K562 (cell line): ENCODE data around the gene PACSIN1. TPM values are rescaled to one million over a fixed set of nuclear protein-coding genes. Genes with fewer than 3 reads are reported as not detected.

Experiments
- CAMTA2 ChIP-seq: fragments of 250-450 bp; sonication (Bioruptor Pico); conservative IDR thresholded peaks from 2 replicates; pipeline ENCODE4 v1.5.1; 2022
- EGR1 ChIP-seq: fragments of 450-650 bp; conservative IDR thresholded peaks from 2 replicates; pipeline ENCODE4 v1.6.1; 2017; ENCODE audit warnings: mild to moderate bottlenecking
- ETV1 ChIP-seq: fragments of 450-650 bp; conservative IDR thresholded peaks from 2 replicates; pipeline ENCODE4 v1.6.1; 2016; ENCODE audit warnings: missing genetic modification characterization, control low read depth, low read depth, missing compliant biosample characterization
- HDAC3 ChIP-seq: fragments of 450-650 bp; IDR thresholded peaks from 2 replicates; pipeline ENCODE4 v1.6.1; 2018; ENCODE audit warnings: borderline replicate concordance, mild to moderate bottlenecking, moderate library complexity; ENCODE audit not compliant: partially characterized antibody
- KAT2B ChIP-seq: IDR thresholded peaks from one replicate; pipeline ENCODE4 v1.6.1; 2012; ENCODE audit warnings: low read depth, mild to moderate bottlenecking, control low read depth, inconsistent platforms, low read length, moderate library complexity
- MAX ChIP-seq: sonication (generic); formaldehyde crosslinking; IDR thresholded peaks from 2 replicates; pipeline ENCODE4 v1.9.0; 2022; ENCODE audit warnings: mild to moderate bottlenecking, missing genetic modification reagents
- MCM2 ChIP-seq: fragments of 450-650 bp; IDR thresholded peaks from 2 replicates; pipeline ENCODE4 v1.6.1; 2017; ENCODE audit warnings: low read depth, mild to moderate bottlenecking
- RBBP5 ChIP-seq: fragments of 200-600 bp; sonication (generic); IDR thresholded peaks from 2 replicates; pipeline ENCODE4 v1.6.1; 2012; ENCODE audit warnings: borderline replicate concordance, mild to moderate bottlenecking, low read length, control low read depth, inconsistent platforms; ENCODE audit not compliant: insufficient read depth, poor library complexity, severe bottlenecking
- REST ChIP-seq, 2 experiments: fragments of 450-650 bp; formaldehyde crosslinking in 1 of 2; IDR thresholded peaks; 2 replicates each; pipeline versions ENCODE4 v1.4.0 to v1.6.1; 2014 to 2020; ENCODE audit warnings: mild to moderate bottlenecking in 2 of 2, borderline replicate concordance in 1 of 2, low read depth in 1 of 2
- SAFB2 ChIP-seq: fragments of 200-400 bp; formaldehyde crosslinking; IDR thresholded peaks from 2 replicates; pipeline ENCODE4 v1.6.1; 2018; ENCODE audit warnings: borderline replicate concordance, low read length, low read depth, moderate library complexity; ENCODE audit not compliant: severe bottlenecking
- SREBF1 ChIP-seq: fragments of 150-350 bp; IDR thresholded peaks from 2 replicates; pipeline ENCODE4 v1.6.1; 2014; ENCODE audit warnings: antibody characterized with exemption, low read depth, low read length, borderline replicate concordance
- TCF3 ChIP-seq: sonication (generic); formaldehyde crosslinking; IDR thresholded peaks from 2 replicates; pipeline ENCODE4 v1.4.0; 2020; ENCODE audit warnings: mild to moderate bottlenecking, missing genetic modification reagents
- ZNF134 ChIP-seq: fragments of 250-450 bp; sonication (Bioruptor Pico); conservative IDR thresholded peaks from 2 replicates; pipeline ENCODE4 v1.4.0; 2020
- ZNF583 ChIP-seq: fragments of 250-450 bp; sonication (Bioruptor Pico); IDR thresholded peaks from 2 replicates; pipeline ENCODE4 v1.4.0; 2020
- polyA plus RNA-seq, 8 experiments: library from polyadenylated mRNA; depleted of rRNA in 4 of 8; stranded (reverse) in 5 of 8; unstranded in 3 of 8; fragments of >200 nt; fragmentation: Nextera tagmentation in 2 of 8; fragmentation: Illumina TruSeq in 1 of 8; extraction: Ambion mirVana in 2 of 8; extraction: Trizol in 1 of 8; gene quantifications; 2 replicates each; pipeline versions ENCODE4 v1.2.1 to v1.2.3, GENCODE V29; 2011 to 2014; ENCODE audit warnings: inconsistent platforms in 1 of 8, missing spikeins in 1 of 8
- total RNA-seq, 7 experiments: library from RNA; depleted of rRNA in 6 of 7; stranded (reverse); fragments of >200 nt in 6 of 7; fragmentation: Illumina TruSeq in 2 of 7; extraction: Trizol in 2 of 7; gene quantifications; 2 replicates each; pipeline versions ENCODE4 v1.2.1 to v1.2.3, GENCODE V29; 2011 to 2021; ENCODE audit warnings: low replicate concordance in 1 of 7
- TF ChIP-seq, protein P1 (sequence below): conservative IDR thresholded peaks from 2 replicates; pipeline ENCODE4 v1.6.1; 2011; ENCODE audit warnings: low read depth, mild to moderate bottlenecking, low read length; ENCODE audit not compliant: control insufficient read depth
- TF ChIP-seq, protein P2 (sequence below): fragments of 450-650 bp; conservative IDR thresholded peaks from 2 replicates; pipeline ENCODE4 v1.6.1; 2016; ENCODE audit warnings: missing genetic modification characterization, low read depth, mild to moderate bottlenecking, missing compliant biosample characterization, moderate library complexity

Gene PACSIN1
- total and polyA plus RNA-seq, 9 of the 15 experiments (the other 6 are each of a cell fraction or from before 2014, with no cell fraction given): 0.01 to 1.7 (median 0.45) TPM

DNA sequence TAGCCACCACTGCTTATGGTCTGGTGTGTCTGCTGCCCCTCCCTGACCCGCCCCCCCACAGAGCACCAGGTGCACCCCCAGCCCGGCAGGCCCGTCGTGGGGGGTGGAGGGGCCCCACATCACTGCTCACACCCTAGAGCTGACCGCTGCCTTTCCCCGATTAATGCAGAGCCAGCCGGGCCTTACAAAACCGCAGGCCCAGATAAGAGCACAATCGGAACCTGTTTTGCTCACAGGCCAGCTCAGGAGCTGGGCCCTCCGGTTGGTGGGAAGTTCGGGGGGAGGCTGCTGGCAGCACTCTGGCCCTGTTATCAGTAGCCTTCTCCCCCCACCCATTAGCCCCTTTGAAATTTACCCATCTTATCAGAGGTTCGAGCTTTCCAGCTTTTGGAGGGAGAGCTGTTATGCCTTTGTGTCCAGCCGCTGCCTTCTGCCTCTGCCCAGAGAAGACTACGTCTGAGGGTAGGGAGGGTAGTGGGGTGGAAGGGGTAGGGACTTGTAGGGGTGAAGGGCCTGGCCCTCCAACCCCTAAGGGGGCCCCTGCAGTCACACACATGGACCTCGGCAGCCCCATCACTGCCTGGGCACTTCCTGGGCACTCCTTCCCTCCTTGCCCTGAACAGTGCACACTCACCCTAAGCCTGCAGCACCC lies 97.1 kb downstream of the PACSIN1 start (continued):
- no peak; the same call in 1 of the 2 replicates for TF ChIP-seq ETV1 (tag)
- no peak for TF ChIP-seq ZNF134 (CRISPR knock-in tag)
- peak; percentile 43; the same call in 1 of the 2 replicates for TF ChIP-seq REST (IDR thresholded peaks at IDR 0.05; ENCODE audit: borderline replicate concordance)
- TF ChIP-seq REST (CRISPR knock-in tag; IDR thresholded peaks at IDR 0.05; ENCODE audit: low read depth): no peak
- TF ChIP-seq SAFB2: no peak
- TF ChIP-seq MAX (CRISPR knock-in tag): no peak
- no peak for TF ChIP-seq SREBF1
- TF ChIP-seq ZNF583 (CRISPR knock-in tag): peak; percentile 45; the same call in 1 of the 2 replicates
- TF ChIP-seq, protein P1, sequence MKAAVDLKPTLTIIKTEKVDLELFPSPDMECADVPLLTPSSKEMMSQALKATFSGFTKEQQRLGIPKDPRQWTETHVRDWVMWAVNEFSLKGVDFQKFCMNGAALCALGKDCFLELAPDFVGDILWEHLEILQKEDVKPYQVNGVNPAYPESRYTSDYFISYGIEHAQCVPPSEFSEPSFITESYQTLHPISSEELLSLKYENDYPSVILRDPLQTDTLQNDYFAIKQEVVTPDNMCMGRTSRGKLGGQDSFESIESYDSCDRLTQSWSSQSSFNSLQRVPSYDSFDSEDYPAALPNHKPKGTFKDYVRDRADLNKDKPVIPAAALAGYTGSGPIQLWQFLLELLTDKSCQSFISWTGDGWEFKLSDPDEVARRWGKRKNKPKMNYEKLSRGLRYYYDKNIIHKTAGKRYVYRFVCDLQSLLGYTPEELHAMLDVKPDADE: peak; percentile 77
- peak; percentile 96 for TF ChIP-seq TCF3
- TF ChIP-seq, protein P2, sequence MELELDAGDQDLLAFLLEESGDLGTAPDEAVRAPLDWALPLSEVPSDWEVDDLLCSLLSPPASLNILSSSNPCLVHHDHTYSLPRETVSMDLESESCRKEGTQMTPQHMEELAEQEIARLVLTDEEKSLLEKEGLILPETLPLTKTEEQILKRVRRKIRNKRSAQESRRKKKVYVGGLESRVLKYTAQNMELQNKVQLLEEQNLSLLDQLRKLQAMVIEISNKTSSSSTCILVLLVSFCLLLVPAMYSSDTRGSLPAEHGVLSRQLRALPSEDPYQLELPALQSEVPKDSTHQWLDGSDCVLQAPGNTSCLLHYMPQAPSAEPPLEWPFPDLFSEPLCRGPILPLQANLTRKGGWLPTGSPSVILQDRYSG (tag): 0 out of 2 replicates have a peak, but pooled peaks have one; percentile 65
- no peak for TF ChIP-seq KAT2B
- 0 out of 2 replicates have a peak, but pooled peaks have one; percentile 7 for TF ChIP-seq EGR1
- no peak for TF ChIP-seq CAMTA2
- TF ChIP-seq MCM2: no peak
- TF ChIP-seq RBBP5: peak; percentile 16
- TF ChIP-seq HDAC3: peak; percentile 77
